Activated naive CD4-positive, alpha-beta T cell treated with anti-CD3 and anti-CD28 coated beads, Interleukin-2, amount 10 ng/mL, durations not matched to agents 7 days and 5 days (primary cell): Measurements from ENCODE around the gene RNF223.
"Not testable (repeated sequence)": the region's sequence is repeated elsewhere in the genome, so short reads cannot be mapped to it uniquely, and the experiment has no call there.

ENCODE experiments used
- CTCF ChIA-PET: fragments of 350-600 bp; sonication (Branson Sonifier 250); formaldehyde crosslinking; loops from one replicate; lab custom pipeline; 2021; ENCODE audit warnings: antibody characterized with exemption; lab: Charles Lee
- DNase-seq: peaks from one replicate; pipeline ENCODE4 v3.0.0-alpha.2; 2020
- H3K27ac Mint-ChIP-seq: one replicate; pipeline ENCODE4 v1.8.0; 2021; ENCODE audit warnings: mild to moderate bottlenecking, moderate library complexity, mixed read lengths
- H3K27me3 Mint-ChIP-seq: one replicate; pipeline ENCODE4 v1.8.0; 2021; ENCODE audit warnings: mild to moderate bottlenecking, mixed read lengths
- H3K36me3 Mint-ChIP-seq: one replicate; pipeline ENCODE4 v1.8.0; 2021; ENCODE audit warnings: mixed read lengths
- H3K4me1 Mint-ChIP-seq: one replicate; pipeline ENCODE4 v1.8.0; 2021; ENCODE audit warnings: mixed read lengths
- H3K4me3 Mint-ChIP-seq: one replicate; pipeline ENCODE4 v1.8.0; 2021; ENCODE audit warnings: mild to moderate bottlenecking, moderate library complexity, mixed read lengths
- H3K9me3 Mint-ChIP-seq: one replicate; pipeline ENCODE4 v1.8.0; 2021; ENCODE audit warnings: mixed read lengths

The RNF223 gene

DNA sequence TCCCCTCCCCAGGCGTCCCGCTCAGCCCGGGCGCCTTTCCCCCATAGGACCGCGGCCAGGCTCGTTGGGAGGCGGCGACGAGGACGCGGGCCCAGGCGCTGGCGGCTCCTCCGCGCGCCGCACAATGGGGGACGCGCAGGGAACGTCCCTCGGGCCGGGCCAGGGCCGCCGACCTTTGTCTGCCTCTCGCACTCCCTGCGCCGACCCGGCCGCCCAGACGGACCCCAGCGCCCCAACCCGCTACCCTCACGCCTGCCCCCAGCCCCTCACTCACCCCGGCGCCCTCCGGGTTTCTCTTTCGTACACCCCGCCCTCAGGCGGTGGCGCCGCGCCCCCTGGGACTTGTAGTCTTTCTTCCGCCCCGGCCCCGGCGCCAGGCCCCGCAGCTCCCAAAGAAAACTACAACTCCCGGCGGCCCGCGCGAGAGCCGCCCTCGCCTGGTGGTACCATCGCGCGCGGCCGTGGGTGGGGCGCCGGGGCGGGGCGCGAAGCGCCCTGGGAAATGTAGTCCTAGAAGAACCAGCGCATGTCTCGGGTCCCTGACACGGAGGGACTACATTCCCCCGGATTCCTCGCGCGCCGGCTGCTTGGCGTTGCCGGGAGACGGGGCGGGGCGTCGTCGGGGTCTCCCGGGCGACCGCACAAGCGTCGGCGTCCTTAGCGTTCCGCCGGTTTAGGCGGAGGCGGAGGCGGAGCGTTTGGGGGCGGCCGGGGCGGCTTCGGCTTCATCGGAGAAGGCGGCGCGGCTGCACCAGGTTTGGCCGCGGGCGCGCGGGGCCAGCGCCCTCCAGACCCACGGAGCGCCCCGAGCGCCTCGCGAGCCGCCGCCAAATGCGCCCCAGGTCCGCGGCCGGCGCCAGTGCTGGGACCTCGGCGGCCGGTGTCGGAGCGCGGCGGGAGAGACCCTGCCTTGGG, 41.9 kb upstream of the RNF223 start, which contains the start of gene C1orf159:
Gene C1orf159, minus strand, starts transcription at position 304 of the 915 bp plus-strand sequence. CDS start 24,546 bp downstream, outside the sequence.
- peaks cover 16% of the 10 kb centered on the region for H3K9me3 Mint-ChIP-seq
- CTCF ChIA-PET, result no interaction called here
- peaks cover 41% of the 10 kb centered on the region for H3K27me3 Mint-ChIP-seq
- H3K4me1 Mint-ChIP-seq, result peaks cover 17% of the 10 kb centered on the region
- H3K27ac Mint-ChIP-seq, result peak within 1 kb of the TSS; percentile 87
- peak; percentile 99 for DNase-seq
- H3K36me3 Mint-ChIP-seq, result peaks cover 36% of the 10 kb centered on the region
- peak within 1 kb of the TSS; percentile 85 for H3K4me3 Mint-ChIP-seq

DNA sequence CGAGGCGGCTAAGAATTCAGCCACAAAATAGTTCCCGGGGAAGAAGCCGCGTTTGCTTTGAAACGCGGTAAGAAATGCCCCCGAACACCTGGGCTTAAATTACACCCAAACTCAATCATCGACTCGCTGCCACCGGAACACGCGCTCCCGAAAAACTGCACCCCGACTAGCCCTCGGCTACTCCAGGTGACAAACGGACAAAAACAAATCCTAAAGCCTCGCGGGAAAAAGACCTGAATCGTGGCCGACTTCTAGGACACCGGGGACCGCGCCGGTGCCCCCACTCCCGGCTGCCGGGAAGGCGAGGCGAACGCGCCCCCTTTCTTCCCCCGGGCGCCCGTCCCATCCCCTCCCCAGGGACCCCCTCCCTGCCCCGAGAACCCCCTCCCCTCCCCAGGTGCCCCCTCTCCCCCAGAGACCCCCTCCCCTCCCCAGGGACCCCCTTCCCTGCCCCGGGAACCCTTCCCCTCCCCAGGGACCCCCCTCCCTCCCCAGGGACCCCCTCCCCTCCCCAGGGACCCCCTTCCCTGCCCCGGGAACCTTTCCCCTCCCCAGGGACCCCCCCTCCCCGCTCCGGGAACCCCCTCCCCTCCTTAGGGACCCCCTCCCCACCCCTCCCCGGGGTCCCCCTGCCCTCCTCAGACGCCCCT, 41.2 kb upstream of the RNF223 start:
- peak overlapping the region; percentile 81 for H3K4me3 Mint-ChIP-seq
- DNase-seq, result no peak
- H3K4me1 Mint-ChIP-seq, result peaks cover 17% of the 10 kb centered on the region
- H3K27me3 Mint-ChIP-seq, result peaks cover 34% of the 10 kb centered on the region
- peaks cover 37% of the 10 kb centered on the region for H3K36me3 Mint-ChIP-seq
- H3K27ac Mint-ChIP-seq, result peak overlapping the region; percentile 72
- CTCF ChIA-PET, result no interaction called here
- H3K9me3 Mint-ChIP-seq, result peaks cover 16% of the 10 kb centered on the region

DNA sequence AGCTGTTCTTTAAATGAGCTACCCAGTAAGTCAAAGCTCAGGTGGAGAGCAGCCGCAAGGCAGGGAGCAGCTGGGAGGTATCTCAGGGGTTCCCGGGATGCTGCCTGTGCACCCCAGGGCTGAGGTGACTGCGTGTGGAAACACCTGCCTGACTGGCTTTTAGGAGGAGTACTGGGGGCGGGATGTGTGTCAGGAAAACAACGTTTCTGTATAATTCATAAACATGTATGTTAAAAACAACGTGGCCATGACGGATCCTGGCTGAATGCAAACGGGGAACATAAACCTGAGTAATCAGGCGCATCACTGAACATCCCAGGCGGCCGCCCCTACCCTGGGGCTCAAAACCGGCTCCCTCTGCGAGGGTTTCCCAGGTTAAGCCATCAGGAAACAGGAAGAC, 40.3 kb upstream of the RNF223 start:
- H3K27me3 Mint-ChIP-seq, result peaks cover 26% of the 10 kb centered on the region
- peaks cover 37% of the 10 kb centered on the region for H3K36me3 Mint-ChIP-seq
- no peak overlapping the region for H3K27ac Mint-ChIP-seq
- CTCF ChIA-PET, result no interaction called here
- peak overlapping the region; percentile 81 for H3K4me3 Mint-ChIP-seq
- no peak for DNase-seq
- H3K4me1 Mint-ChIP-seq, result peaks cover 17% of the 10 kb centered on the region
- peaks cover 16% of the 10 kb centered on the region for H3K9me3 Mint-ChIP-seq

DNA sequence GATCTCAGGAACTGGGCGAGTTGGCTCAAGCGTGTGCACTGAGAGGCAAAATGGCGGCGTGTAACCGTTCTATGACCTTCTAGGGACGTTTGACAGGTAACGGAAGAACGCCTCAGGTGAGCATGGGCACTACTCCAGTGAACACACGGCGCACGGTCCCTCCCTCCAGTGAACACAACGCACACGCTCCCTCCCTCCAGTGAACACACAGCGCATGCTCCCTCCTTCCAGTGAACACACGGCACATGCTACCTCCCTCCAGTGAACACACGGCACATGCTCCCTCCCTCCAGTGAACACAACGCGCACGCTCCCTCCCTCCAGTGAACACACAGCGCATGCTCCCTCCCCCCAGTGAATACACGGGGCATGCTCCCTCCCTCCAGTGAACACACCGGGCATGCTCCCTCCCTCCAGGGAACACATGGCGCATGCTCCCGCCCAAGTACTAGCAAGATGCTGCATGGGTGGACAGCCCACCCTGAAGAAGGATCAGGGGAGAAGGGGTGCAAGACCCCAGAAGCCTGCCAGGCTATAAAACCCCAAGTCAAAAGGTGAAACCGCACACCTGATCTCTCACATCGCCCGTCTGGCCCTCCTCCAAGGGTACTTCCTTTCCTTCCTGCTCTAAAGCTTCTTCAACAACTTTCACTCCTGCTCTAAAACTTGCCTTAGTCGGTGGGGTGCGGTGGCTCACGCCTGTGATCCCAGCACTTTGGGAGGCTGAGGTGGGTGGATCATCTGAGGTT, 38.3 kb upstream of the RNF223 start:
- H3K4me1 Mint-ChIP-seq, result peaks cover 18% of the 10 kb centered on the region
- H3K27me3 Mint-ChIP-seq, result peaks cover 8% of the 10 kb centered on the region
- H3K27ac Mint-ChIP-seq, result no peak overlapping the region
- peaks cover 21% of the 10 kb centered on the region for H3K9me3 Mint-ChIP-seq
- no peak for DNase-seq
- peaks cover 41% of the 10 kb centered on the region for H3K36me3 Mint-ChIP-seq
- CTCF ChIA-PET, result interaction anchor here (1.0 kb wide), 1 partner anchor 10 kb away, joined by 3 read pairs; no protein-coding TSS in a partner anchor
- H3K4me3 Mint-ChIP-seq, result no peak overlapping the region

DNA sequence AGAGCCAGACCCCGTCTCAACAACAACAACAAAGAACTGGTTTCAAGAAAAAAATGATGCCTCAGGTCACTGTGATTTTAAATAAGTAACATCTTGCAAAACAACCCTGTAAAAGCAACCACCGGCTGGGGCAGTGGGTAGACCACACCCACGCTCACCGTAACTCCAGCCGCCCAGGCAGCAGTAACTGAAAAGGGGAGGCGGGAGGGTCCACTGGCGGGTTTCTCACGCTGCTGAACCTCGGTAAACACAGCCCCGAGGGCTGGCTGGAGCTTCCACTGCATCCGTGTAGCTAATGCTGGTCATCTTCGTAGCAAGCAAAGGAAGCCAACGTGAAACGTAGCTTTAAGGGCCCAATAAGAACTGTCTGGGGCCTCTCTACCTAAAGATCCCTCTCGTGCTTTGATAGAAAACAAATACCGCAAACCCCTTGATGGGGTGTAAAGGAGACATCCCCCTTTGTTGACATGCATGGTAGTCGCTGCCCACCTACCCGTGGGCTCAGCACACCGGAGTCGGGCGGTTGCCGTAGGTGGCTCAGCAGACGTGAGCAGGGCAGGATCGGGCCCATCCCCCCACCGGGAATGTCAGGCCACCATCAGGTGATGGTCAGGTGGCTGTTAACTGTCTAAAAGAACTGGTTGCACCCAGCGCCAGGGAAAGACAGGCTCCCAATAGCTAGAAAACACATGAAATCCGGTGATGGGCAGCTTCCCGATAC, 37.6 kb upstream of the RNF223 start:
- peaks cover 15% of the 10 kb centered on the region for H3K4me1 Mint-ChIP-seq
- H3K27ac Mint-ChIP-seq, result no peak overlapping the region
- CTCF ChIA-PET, result interaction anchor here (1.0 kb wide), 1 partner anchor 11 kb away, joined by 3 read pairs; no protein-coding TSS in a partner anchor
- H3K4me3 Mint-ChIP-seq, result no peak overlapping the region
- DNase-seq, result no peak
- H3K9me3 Mint-ChIP-seq, result peaks cover 24% of the 10 kb centered on the region
- peaks cover 5% of the 10 kb centered on the region for H3K27me3 Mint-ChIP-seq
- H3K36me3 Mint-ChIP-seq, result peaks cover 41% of the 10 kb centered on the region

DNA sequence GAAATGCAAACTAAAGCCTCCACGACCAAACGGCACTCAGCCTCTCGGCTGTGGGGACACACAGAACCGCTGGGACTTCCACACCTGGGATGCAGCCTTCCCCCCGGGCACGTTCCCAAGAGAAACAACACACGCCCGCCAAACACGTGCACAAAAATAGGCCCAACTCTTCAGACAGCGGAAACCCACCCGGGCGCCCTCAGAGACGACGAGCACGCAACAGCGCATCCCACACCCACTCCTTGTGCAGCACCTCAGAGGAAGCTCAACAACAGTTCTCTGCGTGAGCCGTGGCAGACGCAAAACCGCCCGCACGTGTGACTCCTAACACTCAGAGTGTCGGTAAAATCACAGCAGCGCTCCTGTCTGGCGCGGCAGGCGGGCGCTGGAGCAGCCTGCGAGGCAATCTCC, 36.5 kb upstream of the RNF223 start:
- H3K4me1 Mint-ChIP-seq, result peaks cover 17% of the 10 kb centered on the region
- no peak overlapping the region for H3K4me3 Mint-ChIP-seq
- peaks cover 43% of the 10 kb centered on the region for H3K36me3 Mint-ChIP-seq
- no peaks in the 10 kb centered on the region for H3K27me3 Mint-ChIP-seq
- no peak for DNase-seq
- CTCF ChIA-PET, result no interaction called here
- H3K27ac Mint-ChIP-seq, result no peak overlapping the region
- H3K9me3 Mint-ChIP-seq, result peaks cover 25% of the 10 kb centered on the region

DNA sequence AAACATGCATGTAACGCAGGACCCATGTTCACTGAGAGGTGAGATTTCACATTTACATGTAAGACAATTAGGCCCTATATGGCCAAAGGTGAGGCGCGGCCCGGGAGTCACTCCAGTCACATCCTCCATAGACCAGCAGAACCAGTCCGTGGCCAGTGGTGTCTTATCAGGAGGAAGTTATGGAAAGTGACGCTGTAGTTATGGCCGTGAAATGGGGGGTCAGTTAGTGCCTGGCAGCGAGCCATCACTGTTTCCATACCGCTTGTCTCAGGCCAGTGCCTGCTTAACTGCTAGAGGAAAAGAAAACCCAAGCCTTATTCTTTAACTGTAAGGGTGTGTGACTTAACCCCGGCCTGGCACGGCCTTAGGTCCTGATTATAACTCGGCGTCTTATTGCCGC, 35.6 kb upstream of the RNF223 start:
- peaks cover 27% of the 10 kb centered on the region for H3K9me3 Mint-ChIP-seq
- H3K36me3 Mint-ChIP-seq, result peaks cover 42% of the 10 kb centered on the region

DNA sequence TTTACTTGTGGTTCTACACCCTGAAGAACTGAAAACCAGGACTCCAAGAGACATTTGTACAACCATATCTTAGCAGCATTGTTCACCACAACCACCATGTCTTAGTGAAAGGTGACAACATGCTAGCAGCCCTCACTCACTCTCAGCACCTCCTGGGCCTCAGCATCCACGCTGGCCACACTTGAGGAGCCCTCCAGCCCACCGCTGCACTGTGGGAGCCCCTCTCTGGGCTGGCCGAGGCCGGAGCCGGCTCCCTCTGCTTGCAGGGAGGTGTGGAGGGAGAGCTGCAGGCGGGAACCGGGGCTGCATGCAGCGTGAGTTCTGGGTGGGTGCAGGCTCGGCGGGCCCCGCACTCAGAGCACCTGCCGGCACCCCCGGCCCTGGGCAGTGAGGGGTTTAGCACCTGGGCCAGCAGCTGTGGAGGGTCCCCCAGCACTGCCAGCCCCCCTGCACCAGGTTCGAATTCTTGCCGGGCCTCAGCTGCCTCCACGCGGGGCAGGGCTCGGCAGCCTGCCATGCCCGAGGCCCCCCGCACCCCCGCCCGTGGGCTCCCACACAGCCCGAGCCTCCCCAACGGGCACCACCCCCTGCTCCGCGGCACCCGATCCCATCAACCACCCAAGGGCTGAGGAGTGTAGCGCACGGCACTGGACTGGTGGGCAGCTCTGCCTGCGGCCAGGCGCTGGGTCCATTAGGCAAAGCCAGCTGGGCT, 32.6 kb upstream of the RNF223 start:
- CTCF ChIA-PET, result no interaction called here
- Mint-ChIP-seq H3K9me3 (peaks cover 21% of the 10 kb centered on the region), H3K27me3 (no peaks in the 10 kb centered on the region), H3K27ac (no peak overlapping the region), H3K36me3 (peaks cover 34% of the 10 kb centered on the region), H3K4me1 (peaks cover 31% of the 10 kb centered on the region), H3K4me3 (no peak overlapping the region)
- DNase-seq, result no peak

More for the DNA sequence above, 35.6 kb upstream of the RNF223 start:
- no peak for DNase-seq
- Mint-ChIP-seq H3K27me3 (no peaks in the 10 kb centered on the region), H3K27ac (no peak overlapping the region), H3K4me1 (peaks cover 15% of the 10 kb centered on the region), H3K4me3 (no peak overlapping the region)
- CTCF ChIA-PET, result no interaction called here

DNA sequence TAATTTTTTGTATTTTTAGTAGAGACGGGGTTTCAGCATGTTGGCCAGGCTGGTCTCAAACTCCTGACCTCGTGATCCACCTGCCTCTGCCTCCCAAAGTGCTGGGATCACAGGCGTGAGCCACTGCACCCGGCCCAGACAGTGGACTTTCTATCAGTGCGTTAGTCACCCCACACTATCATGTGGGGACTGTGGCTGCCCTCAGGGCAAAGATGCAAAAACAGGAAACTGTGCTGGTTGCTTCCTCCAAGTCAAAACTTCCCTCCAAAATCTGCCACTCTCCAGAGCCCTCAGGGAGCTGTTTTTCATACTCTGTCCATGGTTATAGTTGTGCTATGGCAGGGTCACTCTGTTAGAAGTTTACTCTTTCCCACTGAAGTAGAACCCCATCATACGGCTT, 30.0 kb upstream of the RNF223 start:
- Mint-ChIP-seq H3K36me3 (peaks cover 46% of the 10 kb centered on the region), H3K27ac (peak overlapping the region; percentile 84), H3K9me3 (peaks cover 38% of the 10 kb centered on the region), H3K4me1 (peaks cover 45% of the 10 kb centered on the region)
- CTCF ChIA-PET, result interaction anchor here (1.1 kb wide), 1 partner anchor 17 kb away, joined by 4 read pairs; no protein-coding TSS in a partner anchor
- DNase-seq, result peak; percentile 50
- H3K4me3 Mint-ChIP-seq, H3K27me3 Mint-ChIP-seq: not testable (repeated sequence)

DNA sequence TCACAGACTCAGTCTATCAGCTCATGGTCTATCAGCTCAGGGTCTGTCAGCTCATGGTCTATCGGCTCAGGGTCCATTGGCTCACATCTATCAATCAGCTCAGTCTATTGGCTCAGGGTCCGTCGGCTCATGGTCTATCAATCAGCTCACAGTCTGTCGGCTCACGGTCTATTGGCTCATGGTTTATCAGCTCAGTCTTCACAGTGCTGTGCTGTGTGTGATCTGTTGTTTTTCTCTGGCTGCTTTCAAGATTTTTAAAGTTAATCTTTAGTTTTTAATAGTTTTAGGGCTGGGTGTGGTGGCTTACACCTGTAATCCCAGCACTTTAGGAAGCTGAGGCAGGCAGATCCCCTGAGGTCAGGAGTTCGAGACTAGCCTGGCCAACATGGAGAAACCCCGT, 27.4 kb upstream of the RNF223 start:
- no peaks in the 10 kb centered on the region for H3K27me3 Mint-ChIP-seq
- H3K27ac Mint-ChIP-seq, result no peak overlapping the region
- peaks cover 51% of the 10 kb centered on the region for H3K36me3 Mint-ChIP-seq
- H3K4me1 Mint-ChIP-seq, result peaks cover 54% of the 10 kb centered on the region
- no peak for DNase-seq
- no peak overlapping the region for H3K4me3 Mint-ChIP-seq
- peaks cover 45% of the 10 kb centered on the region for H3K9me3 Mint-ChIP-seq
- CTCF ChIA-PET, result interaction anchor here (0.9 kb wide), 1 partner anchor 21 kb away, joined by 3 read pairs; no protein-coding TSS in a partner anchor

DNA sequence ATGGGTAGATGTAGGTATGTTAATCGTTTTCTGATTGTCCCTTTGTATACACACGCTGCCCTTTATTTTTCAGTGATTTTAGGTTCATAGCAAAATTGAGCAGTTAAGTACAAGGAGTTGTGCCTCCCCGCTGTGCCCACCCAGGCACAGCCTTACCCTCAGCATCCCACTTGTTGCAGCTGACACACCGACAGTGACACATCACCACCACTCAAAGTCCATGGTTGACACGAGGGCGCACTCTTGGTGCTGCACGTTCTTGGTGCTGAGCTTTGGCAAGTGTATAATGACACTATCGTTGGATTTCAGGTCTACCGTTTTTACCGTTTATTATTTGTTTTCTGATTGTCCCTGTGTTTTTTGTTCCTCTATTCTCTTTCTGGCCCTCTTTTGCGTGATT, 26.2 kb upstream of the RNF223 start:
- H3K27me3 Mint-ChIP-seq, result no peaks in the 10 kb centered on the region
- H3K9me3 Mint-ChIP-seq, result peaks cover 47% of the 10 kb centered on the region
- peaks cover 49% of the 10 kb centered on the region for H3K36me3 Mint-ChIP-seq
- H3K4me1 Mint-ChIP-seq, result peaks cover 52% of the 10 kb centered on the region
- H3K4me3 Mint-ChIP-seq, result no peak overlapping the region
- DNase-seq, result no peak
- CTCF ChIA-PET, result no interaction called here
- peak overlapping the region; percentile 24 for H3K27ac Mint-ChIP-seq

DNA sequence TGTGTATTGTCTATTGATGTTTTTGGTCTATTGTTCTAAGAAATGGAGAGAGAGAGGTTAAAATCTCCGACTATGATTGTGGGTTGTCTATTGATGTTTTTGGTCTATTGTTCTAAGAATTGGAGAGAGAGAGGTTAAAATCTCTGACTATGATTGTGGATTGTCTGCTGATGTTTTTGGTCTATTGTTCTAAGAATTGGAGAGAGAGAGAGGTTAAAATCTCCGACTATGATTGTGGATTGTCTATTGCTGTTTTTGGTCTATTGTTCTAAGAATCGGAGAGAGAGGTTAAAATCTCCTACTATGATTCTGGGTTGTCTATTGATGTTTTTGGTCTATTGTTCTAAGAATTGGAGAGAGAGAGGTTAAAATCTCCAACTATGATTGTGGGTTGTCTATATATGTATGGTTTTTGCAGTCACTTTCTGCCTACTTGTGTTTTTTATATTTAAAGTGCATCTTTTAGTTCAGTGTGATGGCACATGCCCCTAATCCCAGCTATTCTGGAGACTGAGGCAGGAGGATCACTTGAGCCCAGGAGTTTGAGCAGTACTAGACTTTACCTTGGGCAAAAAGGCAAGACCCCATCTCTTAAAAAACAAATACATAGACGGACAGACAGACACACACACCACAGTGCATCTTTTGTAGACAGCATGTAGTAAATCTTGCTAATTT, 25.5 kb upstream of the RNF223 start:
- Mint-ChIP-seq H3K4me1 (peaks cover 49% of the 10 kb centered on the region), H3K9me3 (peaks cover 47% of the 10 kb centered on the region), H3K4me3 (peak overlapping the region; percentile 39), H3K27ac (peak overlapping the region; percentile 90), H3K36me3 (peaks cover 47% of the 10 kb centered on the region), H3K27me3 (no peaks in the 10 kb centered on the region)
- DNase-seq, result no peak
- CTCF ChIA-PET, result no interaction called here
